ENCODE measurements around the gene MAP1LC3B2. TPM values are rescaled to one million over a fixed set of nuclear protein-coding genes. Genes with fewer than 3 reads are reported as not detected.
"Not testable (repeated sequence)": the region's sequence is repeated elsewhere in the genome, so short reads cannot be mapped to it uniquely, and the experiment has no call there.

MAP1LC3B2 gene
- total RNA-seq, 4 donors from 2014 or later: 0.76 TPM; not detected in 2

GRCh38 chr12:116573776-116574175 is 14.6 kb downstream of the MAP1LC3B2 start:
- Histone ChIP-seq H3K27ac (no peak overlapping the region), H3K9me3 (no peaks in the 10 kb centered on the region), H3K36me3 (no peaks in the 10 kb centered on the region), H3K4me3 (no peak overlapping the region), H3K4me1 (no peaks in the 10 kb centered on the region), H3K27me3 (no peaks in the 10 kb centered on the region)
- TF ChIP-seq POLR2A (IDR thresholded peaks at IDR 0.05): no peak
- TF ChIP-seq, protein P1, sequence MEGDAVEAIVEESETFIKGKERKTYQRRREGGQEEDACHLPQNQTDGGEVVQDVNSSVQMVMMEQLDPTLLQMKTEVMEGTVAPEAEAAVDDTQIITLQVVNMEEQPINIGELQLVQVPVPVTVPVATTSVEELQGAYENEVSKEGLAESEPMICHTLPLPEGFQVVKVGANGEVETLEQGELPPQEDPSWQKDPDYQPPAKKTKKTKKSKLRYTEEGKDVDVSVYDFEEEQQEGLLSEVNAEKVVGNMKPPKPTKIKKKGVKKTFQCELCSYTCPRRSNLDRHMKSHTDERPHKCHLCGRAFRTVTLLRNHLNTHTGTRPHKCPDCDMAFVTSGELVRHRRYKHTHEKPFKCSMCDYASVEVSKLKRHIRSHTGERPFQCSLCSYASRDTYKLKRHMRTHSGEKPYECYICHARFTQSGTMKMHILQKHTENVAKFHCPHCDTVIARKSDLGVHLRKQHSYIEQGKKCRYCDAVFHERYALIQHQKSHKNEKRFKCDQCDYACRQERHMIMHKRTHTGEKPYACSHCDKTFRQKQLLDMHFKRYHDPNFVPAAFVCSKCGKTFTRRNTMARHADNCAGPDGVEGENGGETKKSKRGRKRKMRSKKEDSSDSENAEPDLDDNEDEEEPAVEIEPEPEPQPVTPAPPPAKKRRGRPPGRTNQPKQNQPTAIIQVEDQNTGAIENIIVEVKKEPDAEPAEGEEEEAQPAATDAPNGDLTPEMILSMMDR (IDR thresholded peaks at IDR 0.05): no peak
- intact Hi-C loops (cut with DNase I): no loop called here
- DNase-seq: no peak
- 69 to 88% methylated on average over 4 of the region's 4 CpGs for WGBS, 2 donors

GRCh38 chr12:116575754-116576153 is 16.6 kb downstream of the MAP1LC3B2 start:
- H3K27me3 ChIP-seq; H3K9me3 ChIP-seq; H3K4me1 ChIP-seq; DNase-seq; intact Hi-C loops (cut with DNase I); H3K36me3 ChIP-seq; H3K4me3 ChIP-seq; H3K27ac ChIP-seq: not testable (repeated sequence)
- WGBS, 2 donors: 92 to 93% methylated on average over 22 of the region's 24 CpGs

GRCh38 chr12:116577154-116577561 is 18.0 kb downstream of the MAP1LC3B2 start:
- Histone ChIP-seq H3K27me3 (no peaks in the 10 kb centered on the region), H3K4me1 (no peaks in the 10 kb centered on the region), H3K4me3 (no peak overlapping the region), H3K36me3 (no peaks in the 10 kb centered on the region), H3K27ac (no peak overlapping the region), H3K9me3 (no peaks in the 10 kb centered on the region)
- no peak for DNase-seq
- intact Hi-C loops (cut with DNase I): no loop called here
- WGBS, 2 donors: 72 to 78% methylated on average over 4 of the region's 4 CpGs
- TF ChIP-seq, protein P1 (IDR thresholded peaks at IDR 0.05): no peak
- TF ChIP-seq POLR2A (IDR thresholded peaks at IDR 0.05): no peak

DNA sequence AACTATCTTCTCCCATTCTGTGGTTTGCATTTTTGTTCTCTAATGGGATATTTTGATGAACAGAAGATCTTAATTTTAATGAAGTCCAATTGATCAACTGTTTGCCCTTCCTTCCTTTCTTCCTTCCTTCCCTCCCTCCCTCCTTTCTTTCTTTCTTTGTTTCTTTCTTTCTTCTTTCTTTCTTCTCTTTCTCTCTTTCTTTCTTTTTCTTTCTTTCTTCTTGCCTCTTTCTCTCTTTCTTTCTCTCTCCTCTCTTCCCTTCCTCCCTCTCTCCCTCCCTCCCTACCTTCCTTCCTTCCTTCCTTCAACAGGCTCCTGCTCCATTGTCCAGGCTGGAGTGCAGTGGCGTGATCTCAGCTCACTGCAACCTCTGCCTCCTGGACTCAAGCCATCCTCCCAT is 18.9 kb downstream of the MAP1LC3B2 start:
- intact Hi-C loops (cut with DNase I): no loop called here
- WGBS, 2 donors: 68 to 90% methylated on average over 1 of the region's 1 CpG
- TF ChIP-seq, protein P1 (IDR thresholded peaks at IDR 0.05): no peak
- no peak for TF ChIP-seq POLR2A (IDR thresholded peaks at IDR 0.05)

DNA sequence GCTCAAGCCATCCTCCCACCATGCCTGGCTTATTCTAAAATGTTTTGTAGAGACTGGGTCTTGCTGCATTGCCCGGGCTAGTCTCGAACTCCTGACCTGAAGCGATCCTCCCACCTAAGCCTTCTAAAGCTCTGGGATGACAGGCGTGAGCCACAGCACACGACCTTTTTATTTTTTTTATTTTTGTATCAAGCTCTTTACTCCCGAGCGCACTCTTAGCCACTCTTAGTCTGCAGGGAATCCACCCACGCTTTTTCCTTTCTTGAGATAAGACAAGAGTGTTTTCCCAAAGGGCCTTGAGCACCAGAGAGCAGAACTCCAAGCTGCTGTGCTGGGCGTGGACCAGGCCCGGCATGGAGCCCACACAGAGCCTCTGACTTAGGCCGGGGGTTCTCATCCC is 23.4 kb downstream of the MAP1LC3B2 start:
- no peaks in the 10 kb centered on the region for H3K36me3 ChIP-seq
- DNase-seq: no peak
- H3K4me3 ChIP-seq: no peak overlapping the region
- no peak overlapping the region for H3K27ac ChIP-seq
- H3K9me3 ChIP-seq: peaks cover 0 to 8% (median 7%) of the 10 kb centered on the region in 3 donors
- intact Hi-C loops (cut with DNase I): no loop called here
- no peaks in the 10 kb centered on the region for H3K4me1 ChIP-seq
- H3K27me3 ChIP-seq: no peaks in the 10 kb centered on the region
- TF ChIP-seq POLR2A (IDR thresholded peaks at IDR 0.05): no peak
- TF ChIP-seq, protein P1 (IDR thresholded peaks at IDR 0.05): no peak
- WGBS, 2 donors: 63 to 64% methylated on average over 9 to 11 of the region's 11 CpGs

More for the DNA sequence above, 18.9 kb downstream of the MAP1LC3B2 start:
- Histone ChIP-seq H3K4me1 (no peaks in the 10 kb centered on the region), H3K27ac (no peak overlapping the region), H3K27me3 (no peaks in the 10 kb centered on the region), H3K9me3 (no peaks in the 10 kb centered on the region), H3K36me3 (no peaks in the 10 kb centered on the region), H3K4me3 (no peak overlapping the region)
- DNase-seq: no peak

GRCh38 chr12:116583129-116583694 is 24.0 kb downstream of the MAP1LC3B2 start:
- no peak overlapping the region for H3K27ac ChIP-seq
- TF ChIP-seq POLR2A (IDR thresholded peaks at IDR 0.05): no peak
- TF ChIP-seq, protein P1 (IDR thresholded peaks at IDR 0.05): no peak
- H3K4me3 ChIP-seq: no peak overlapping the region
- no peak for DNase-seq
- no peaks in the 10 kb centered on the region for H3K4me1 ChIP-seq
- 86 to 87% methylated on average over 6 of the region's 6 CpGs for WGBS, 2 donors
- no peaks in the 10 kb centered on the region for H3K36me3 ChIP-seq
- no peaks in the 10 kb centered on the region for H3K27me3 ChIP-seq
- intact Hi-C loops (cut with DNase I): no loop called here
- peaks cover 0 to 8% (median 7%) of the 10 kb centered on the region in 3 donors for H3K9me3 ChIP-seq

Measured in esophagus squamous epithelium (tissue), 5 donors.